Mucosa of descending colon (tissue), 3 donors: ENCODE results near the gene ATP1B1. TPM values are rescaled to one million over a fixed set of nuclear protein-coding genes. Genes with fewer than 3 reads are reported as not detected.

Experiments used
- ATAC-seq: fragments of 200-7000 bp; cut with Tn5 transposase; one replicate; pipeline ENCODE4 v1.9.1; 2020; ENCODE audit warnings: mild to moderate bottlenecking, moderate library complexity
- DNase-seq, 3 donors: peaks; one replicate each; pipeline ENCODE4 v3.0.0-alpha.2; 2020
- H3K36me3 ChIP-seq: fragments of 200-600 bp; one replicate; pipeline ENCODE4 v1.8.0; 2021; ENCODE audit warnings: low read depth, mild to moderate bottlenecking
- H3K4me1 ChIP-seq: fragments of 200-600 bp; one replicate; pipeline ENCODE4 v1.8.0; 2021; ENCODE audit warnings: low read depth, mild to moderate bottlenecking
- H3K4me3 ChIP-seq: fragments of 200-600 bp; one replicate; pipeline ENCODE4 v1.8.0; 2021; ENCODE audit warnings: mild to moderate bottlenecking
- H3K9me3 ChIP-seq: fragments of 200-600 bp; one replicate; pipeline ENCODE4 v1.8.0; 2021; ENCODE audit warnings: mild to moderate bottlenecking
- intact Hi-C, 2 donors: fragments of 100-400 bp; cut with DNase I in 1 of 2; cut with micrococcal nuclease in 1 of 2; formaldehyde crosslinking; loops; one replicate each; pipeline versions ENCODE4 v1.11.0 to v1.11.1; 2022; cut with DNase I, micrococcal nuclease
- total RNA-seq, 3 donors: library from RNA; stranded (reverse); fragmentation: NEBNext Ultra II Directional in 2 of 3; extraction: Animal tissue kit (Norgen Biotek cat#: 25700) in 2 of 3; gene quantifications; one replicate each; pipeline versions ENCODE4 v1.2.1 to v1.2.4, GENCODE V29; 2021 to 2023
- TF ChIP-seq, protein P1 (sequence below): fragments of 200-600 bp; IDR thresholded peaks from one replicate; pipeline ENCODE4 v1.8.0; 2022; ENCODE audit warnings: antibody characterized with exemption, mild to moderate bottlenecking
- donor health status: DM: no; HTN: no; CAD: no; lungs with moderate emphysema.
- donor health status: DM: no; HTN: no; CAD: no.
- donor health status: DM: no; HTN: yes; CAD: no.

Gene ATP1B1
- total RNA-seq, 3 donors from 2014 or later, result 342 to 860 (median 744) TPM

DNA sequence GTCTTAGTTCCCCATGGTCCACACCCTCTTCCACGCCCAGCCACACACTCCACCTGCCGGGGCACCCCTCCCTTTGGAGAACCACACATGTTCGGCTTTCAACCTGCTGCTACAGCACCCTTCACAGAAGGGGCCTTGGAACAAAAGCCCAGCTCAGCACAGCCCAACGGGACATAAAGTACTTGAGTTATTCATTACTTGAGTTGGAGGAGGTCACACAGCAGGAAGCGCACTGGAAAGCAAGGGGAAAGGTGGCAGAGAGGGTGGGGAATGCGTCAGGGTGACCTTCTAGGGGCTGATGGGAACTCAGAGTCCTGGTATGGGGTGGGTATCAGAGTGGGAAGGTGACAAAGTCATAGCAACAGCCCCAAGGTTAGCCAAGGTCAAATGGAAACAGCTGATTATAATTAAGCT, 3.0 kb upstream of the ATP1B1 start:
- intact Hi-C loops, result no loop called here

DNA sequence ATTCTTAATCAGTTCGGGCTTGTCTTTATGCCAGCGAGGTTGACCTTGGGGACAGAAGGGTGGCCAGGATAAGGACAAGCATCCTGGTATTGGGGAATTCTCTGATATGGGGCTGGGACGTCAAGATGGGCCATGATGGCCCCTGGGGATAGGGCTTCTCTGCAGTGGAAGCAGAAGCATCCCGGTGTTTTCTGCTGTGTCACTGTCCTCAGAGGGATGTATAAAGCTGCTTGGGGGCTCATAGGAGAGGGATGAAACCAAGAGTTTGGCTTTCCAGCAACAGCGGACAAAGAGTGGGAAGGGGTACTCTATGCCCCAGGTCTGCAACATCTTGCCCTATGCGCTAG, 1.4 kb upstream of the ATP1B1 start:
- intact Hi-C loops, result no loop called here
- TF ChIP-seq, protein P1, sequence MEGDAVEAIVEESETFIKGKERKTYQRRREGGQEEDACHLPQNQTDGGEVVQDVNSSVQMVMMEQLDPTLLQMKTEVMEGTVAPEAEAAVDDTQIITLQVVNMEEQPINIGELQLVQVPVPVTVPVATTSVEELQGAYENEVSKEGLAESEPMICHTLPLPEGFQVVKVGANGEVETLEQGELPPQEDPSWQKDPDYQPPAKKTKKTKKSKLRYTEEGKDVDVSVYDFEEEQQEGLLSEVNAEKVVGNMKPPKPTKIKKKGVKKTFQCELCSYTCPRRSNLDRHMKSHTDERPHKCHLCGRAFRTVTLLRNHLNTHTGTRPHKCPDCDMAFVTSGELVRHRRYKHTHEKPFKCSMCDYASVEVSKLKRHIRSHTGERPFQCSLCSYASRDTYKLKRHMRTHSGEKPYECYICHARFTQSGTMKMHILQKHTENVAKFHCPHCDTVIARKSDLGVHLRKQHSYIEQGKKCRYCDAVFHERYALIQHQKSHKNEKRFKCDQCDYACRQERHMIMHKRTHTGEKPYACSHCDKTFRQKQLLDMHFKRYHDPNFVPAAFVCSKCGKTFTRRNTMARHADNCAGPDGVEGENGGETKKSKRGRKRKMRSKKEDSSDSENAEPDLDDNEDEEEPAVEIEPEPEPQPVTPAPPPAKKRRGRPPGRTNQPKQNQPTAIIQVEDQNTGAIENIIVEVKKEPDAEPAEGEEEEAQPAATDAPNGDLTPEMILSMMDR, result no peak
- peaks cover 35% of the 10 kb centered on the region for H3K4me1 ChIP-seq

More for the DNA sequence above, 3.0 kb upstream of the ATP1B1 start:
- TF ChIP-seq, protein P1, result no peak
- Histone ChIP-seq H3K36me3 (no peaks in the 10 kb centered on the region), H3K4me1 (peaks cover 38% of the 10 kb centered on the region), H3K4me3 (no peak overlapping the region), H3K9me3 (no peaks in the 10 kb centered on the region)
- ATAC-seq, result peak; percentile 56
- peak; percentile 87 to 91 (median 89) for DNase-seq

DNA sequence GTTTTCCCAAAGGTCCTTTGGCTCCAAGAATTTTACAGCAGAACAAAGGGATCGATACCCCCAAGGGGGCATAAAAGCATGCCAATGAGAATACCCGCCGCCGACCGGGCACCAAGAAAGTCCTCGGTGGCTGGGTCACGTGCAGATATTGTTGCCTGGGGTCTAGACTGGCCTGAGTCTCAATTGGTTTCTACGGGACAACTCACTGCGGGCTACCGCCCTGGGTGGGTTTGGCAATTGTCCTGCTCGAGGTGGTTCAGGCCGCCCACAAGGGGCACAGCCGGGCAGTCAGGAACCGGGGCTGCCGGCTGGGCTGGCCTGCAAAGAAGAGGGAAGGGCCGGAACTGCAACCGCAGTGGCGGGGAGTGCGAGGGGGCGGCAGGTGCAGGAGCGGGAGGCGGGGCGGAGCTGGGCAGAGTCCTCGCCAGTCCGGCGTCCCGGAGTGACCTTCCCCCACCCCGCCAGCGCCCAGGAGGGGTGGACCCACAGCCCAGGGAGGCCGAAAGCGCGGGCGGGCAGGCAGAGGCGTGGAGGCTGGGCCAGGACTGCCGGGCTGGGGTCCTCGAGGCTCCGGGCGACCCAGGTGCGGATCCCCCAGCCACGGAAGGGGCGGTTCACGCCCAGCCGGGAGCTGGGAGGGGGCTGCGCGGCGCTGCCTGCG, 926 bp upstream of the ATP1B1 start:
- ATAC-seq (peak; percentile 69), DNase-seq (peak; percentile 94 to 97 (median 96))
- Histone ChIP-seq H3K36me3 (no peaks in the 10 kb centered on the region), H3K4me1 (peaks cover 35% of the 10 kb centered on the region), H3K4me3 (peak overlapping the region; percentile 92), H3K9me3 (no peaks in the 10 kb centered on the region)
- TF ChIP-seq, protein P1, result no peak
- intact Hi-C loops, result no loop called here

More for the DNA sequence above, 1.4 kb upstream of the ATP1B1 start:
- Histone ChIP-seq H3K4me3 (no peak overlapping the region), H3K9me3 (no peaks in the 10 kb centered on the region), H3K36me3 (no peaks in the 10 kb centered on the region)
- ATAC-seq (no peak), DNase-seq (no peak)

DNA sequence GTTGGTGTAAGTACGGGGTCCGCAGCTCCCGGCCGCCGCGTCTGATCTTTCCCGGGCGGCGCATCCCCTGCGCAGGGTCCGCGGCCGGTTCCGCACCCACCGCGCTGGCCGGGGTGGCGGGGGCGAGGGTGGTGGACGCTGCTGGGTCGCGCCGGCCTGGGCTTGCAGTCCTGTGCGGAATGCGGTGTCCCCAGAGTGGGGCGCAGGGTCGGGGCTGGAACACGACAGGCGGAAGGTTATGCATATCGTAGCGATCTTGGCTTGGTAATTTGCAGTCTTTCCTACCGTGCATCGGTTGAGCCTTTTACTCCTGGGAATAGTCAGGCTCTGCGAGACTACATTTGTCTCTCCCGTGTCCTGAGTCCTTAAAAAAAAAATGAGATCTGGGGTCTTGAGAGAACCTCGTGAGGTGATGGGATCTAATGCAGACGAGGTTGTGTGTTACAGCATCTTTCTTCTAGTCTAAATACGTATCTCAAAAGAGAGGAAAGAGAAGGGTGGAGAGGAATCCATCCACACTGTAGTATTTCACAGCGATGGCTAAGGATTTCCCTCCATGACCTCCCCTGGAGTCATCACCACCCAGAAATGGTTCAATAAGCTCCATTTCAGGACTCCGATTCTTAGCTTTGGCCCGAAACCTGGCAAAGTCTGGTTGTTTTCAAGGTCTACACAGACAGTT, 572 bp downstream of the ATP1B1 start:
- DNase-seq (peak in 2 of 3 donors; percentile 30 to 61), ATAC-seq (no peak)
- no peaks in the 10 kb centered on the region for H3K9me3 ChIP-seq
- intact Hi-C loops, result no loop called here
- H3K36me3 ChIP-seq, result no peaks in the 10 kb centered on the region
- peak overlapping the region; percentile 92 for H3K4me3 ChIP-seq
- H3K4me1 ChIP-seq, result peaks cover 37% of the 10 kb centered on the region
- TF ChIP-seq, protein P1, result no peak

DNA sequence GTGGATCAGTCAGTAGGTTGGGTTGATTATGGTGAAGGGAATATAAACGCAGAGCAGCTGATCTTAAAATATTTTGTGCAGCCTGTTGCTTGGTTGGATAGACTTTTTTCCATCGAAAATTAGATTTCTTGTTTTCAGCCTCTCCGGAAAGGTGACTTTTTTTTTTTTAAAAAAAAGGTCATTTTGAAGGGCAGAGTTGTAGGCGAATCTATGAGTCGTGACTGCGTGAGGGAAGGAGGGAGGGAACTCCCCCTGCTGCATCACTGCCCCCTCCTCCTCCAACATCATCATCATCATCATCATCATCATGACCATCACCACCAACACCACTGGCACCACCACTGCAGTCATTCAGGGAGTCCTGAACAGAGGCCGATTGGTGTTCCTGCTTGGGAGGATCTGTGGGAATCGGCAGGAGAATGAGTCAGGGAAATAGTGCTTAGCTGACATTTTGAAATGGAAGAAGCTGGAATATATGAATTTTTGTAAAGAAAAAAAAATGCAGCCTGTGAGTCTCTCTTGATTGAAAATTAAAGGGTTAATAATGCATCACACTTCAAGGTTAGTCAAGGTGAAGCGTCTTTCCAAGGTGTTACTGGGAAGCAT, 1.2 kb downstream of the ATP1B1 start:
- no peaks in the 10 kb centered on the region for H3K9me3 ChIP-seq
- intact Hi-C loops, result no loop called here
- ATAC-seq (no peak), DNase-seq (peak in 1 of 3 donors; percentile 38)
- TF ChIP-seq, protein P1, result no peak
- no peaks in the 10 kb centered on the region for H3K36me3 ChIP-seq
- H3K4me3 ChIP-seq, result peak overlapping the region; percentile 92
- peaks cover 39% of the 10 kb centered on the region for H3K4me1 ChIP-seq
